ENCODE measurements around the gene GIGYF2.
A peak's percentile ranks its signal among the peaks of the same experiment; 100 is the strongest.

GIGYF2 gene

DNA sequence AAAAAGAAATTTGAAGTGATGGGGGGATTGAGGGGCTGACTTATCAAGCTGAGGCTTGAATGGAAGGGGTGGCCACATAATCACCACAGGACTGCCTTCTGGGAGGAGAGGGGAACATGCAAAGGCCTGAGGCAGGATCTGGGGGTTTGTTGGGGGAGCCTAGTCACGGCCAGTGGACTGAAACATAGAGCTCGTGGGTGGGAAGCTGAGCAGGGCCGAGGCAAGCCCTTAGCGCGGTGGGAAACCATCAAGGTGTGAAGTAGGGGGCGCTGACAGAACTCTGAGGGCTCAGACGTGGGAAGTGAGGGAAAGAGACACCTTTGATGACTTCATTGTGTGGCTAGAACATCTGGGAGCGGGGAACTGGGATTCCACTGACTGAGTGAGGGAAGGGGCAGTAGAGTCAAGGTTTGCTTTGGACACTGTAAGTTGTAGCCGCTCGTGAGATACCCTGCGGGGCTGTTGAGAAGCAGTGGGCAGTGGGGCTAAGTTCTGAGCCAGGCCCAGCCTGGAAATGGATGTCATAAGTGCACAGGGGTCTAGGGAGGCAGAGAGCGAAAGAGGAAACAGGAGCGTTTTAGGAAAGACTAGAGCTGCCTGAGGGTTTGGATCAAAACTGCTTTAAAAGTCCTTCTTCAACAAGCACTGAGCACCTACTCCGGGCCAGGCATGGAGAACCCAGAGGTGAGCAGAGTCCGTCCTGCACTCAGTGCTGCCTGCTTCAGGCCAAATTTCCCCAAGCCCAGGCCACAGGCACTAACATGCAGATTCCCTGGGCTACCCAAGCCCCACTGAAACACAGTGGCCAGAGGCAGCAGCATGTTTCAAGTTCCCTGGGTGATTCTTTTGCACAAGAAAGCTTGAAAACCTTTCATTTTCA, 172.2 kb downstream of the GIGYF2 start:
- TF ChIP-seq, protein P1, sequence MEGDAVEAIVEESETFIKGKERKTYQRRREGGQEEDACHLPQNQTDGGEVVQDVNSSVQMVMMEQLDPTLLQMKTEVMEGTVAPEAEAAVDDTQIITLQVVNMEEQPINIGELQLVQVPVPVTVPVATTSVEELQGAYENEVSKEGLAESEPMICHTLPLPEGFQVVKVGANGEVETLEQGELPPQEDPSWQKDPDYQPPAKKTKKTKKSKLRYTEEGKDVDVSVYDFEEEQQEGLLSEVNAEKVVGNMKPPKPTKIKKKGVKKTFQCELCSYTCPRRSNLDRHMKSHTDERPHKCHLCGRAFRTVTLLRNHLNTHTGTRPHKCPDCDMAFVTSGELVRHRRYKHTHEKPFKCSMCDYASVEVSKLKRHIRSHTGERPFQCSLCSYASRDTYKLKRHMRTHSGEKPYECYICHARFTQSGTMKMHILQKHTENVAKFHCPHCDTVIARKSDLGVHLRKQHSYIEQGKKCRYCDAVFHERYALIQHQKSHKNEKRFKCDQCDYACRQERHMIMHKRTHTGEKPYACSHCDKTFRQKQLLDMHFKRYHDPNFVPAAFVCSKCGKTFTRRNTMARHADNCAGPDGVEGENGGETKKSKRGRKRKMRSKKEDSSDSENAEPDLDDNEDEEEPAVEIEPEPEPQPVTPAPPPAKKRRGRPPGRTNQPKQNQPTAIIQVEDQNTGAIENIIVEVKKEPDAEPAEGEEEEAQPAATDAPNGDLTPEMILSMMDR (IDR thresholded peaks at IDR 0.05): no peak
- DNase-seq (ENCODE audit: low spot score): peak; percentile 57
- Histone ChIP-seq H3K4me3 (no peak overlapping the region), H3K27ac (no peak overlapping the region)

DNA sequence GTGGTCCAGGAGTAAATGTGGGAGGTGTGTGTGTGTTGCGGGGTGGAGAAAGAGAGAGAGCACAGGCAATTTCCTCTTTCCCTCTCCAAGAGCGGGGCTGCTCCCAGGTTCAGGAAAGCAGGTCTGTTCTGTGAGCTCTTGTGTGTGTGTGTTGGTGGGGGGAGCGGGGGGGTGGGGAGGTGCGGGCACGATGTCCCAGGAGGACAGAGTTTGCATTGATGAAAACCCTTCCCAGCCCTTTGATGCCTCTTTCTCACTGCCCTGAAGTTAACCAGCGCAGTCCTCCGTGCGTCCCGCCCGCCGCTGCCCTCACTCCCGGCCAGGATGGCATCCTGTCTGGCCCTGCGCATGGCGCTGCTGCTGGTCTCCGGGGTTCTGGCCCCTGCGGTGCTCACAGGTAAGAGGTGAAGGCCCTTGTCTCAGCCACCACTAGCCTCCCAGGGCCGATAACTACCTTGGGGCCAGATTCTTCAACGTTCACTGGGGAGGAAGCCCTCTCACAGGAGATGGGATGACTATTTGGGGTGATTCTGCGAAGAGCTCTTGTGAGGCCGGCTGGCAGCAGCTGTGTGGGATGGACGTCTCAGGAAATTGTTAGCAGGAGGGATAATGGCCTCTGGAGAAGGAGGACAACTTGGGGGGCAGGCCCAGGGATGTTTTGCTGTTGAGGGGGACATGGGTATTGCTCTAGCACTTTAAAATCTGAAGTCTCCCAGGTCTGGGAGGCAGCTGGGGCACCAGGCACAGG, 173.1 kb downstream of the GIGYF2 start, which contains the start of gene SNORC:
SNORC (plus strand) TSS at position 247 of the 748 bp plus-strand sequence; CDS start at position 325, 78 bp downstream.
- TF ChIP-seq, protein P1 (IDR thresholded peaks at IDR 0.05): no peak
- Histone ChIP-seq H3K27ac (no peak within 1 kb of the TSS), H3K4me3 (no peak within 1 kb of the TSS)
- DNase-seq (ENCODE audit: low spot score): peak; percentile 33

DNA sequence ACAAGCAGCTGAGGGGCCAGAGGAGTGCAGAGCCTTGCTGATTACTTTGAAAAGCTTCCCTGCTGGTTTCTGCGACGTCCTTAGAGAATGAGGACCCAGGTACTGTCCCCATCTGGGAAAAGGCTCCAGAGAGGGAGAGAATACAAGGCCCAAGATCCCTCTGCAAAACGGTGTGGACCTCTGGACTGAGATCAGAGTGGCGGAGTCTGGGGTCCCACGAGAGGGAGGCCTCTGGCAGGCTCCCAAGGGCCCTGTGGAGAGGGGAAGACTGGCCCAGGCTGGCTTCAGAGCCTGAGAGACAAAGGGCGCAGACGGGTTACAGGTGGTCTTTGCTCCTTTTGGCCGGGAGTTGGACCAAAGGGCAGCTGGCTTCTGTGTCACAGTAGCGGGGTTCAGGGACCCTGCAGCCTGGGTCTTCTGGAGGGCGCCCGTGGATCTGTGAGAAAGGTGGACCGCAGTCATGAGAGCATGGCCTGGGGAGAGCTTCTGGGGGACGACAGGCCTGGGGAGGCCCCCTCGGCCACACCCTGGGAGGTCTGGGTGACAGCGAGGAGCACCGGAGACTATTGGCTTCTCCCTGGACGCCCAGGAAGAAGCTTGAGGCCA, 173.7 kb downstream of the GIGYF2 start:
- Histone ChIP-seq H3K4me3 (no peak overlapping the region), H3K27ac (no peak overlapping the region)
- peak; percentile 38 for DNase-seq (ENCODE audit: low spot score)
- TF ChIP-seq, protein P1 (IDR thresholded peaks at IDR 0.05): no peak

DNA sequence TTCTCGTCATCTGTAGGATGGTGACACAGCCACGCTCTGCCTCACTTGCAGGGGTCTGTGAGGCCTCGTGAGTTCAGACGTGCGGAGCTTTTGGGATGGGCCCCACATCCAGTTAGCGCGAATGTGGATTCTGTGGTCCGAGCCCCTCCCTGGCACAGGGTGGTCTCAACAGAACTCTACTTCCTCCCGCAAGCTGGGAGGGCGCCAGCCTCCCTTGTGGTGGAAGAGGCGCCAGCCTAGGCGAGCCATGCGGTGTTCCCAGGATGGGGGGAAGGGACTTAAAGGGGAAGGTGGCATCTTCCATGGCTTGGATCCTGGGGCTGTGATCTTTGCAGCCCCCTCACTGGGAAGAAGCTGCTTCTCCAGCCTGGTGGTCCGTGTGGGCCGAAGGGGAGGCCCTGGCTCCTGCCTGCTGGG, 174.3 kb downstream of the GIGYF2 start:
- no peak overlapping the region for H3K27ac ChIP-seq
- DNase-seq (ENCODE audit: low spot score): peak; percentile 43
- no peak overlapping the region for H3K4me3 ChIP-seq
- TF ChIP-seq, protein P1 (IDR thresholded peaks at IDR 0.05): no peak

DNA sequence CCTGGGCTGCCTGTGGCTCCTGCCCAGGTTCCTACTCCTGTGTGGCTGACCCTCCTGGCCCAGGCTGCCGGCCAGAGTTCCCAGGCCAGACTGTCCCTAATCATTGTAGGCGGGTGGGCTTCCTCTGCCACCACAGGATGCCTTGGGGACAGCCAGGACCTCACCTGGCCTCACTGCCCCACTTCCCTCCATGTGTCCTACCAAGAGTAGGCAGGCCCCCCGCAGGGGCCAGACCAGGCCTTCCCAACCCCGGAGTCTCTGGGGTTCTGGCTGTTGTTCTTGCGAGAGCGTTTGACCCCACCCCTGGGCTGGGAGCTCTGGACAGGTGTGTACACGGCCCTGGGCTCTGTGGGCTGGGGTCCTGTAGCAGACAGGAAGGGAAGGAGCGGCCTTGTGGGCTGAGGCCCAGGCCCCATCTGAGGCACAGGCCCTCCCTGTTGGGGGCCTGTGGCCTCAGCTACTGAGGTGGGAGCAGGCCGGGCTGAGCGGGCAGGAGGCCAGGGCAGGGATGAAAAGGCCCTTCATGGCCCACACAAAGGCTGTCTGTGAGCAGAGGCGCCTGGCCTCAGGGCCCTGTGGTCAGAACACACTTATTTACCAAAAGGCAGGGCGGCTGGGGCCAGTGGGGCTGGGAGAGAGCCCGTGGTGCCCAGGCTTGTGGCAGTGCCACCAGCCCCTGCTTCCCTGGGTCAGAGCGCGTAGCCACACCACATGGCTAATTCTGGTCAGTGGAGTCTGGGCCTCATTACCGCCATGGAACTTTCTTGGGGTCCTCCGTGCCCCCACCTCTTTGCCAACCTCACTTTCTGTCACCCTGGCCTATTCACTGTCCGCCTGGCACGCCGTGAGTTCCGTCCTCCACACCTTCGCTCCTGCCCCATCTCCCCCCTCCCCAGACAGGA, 175.0 kb downstream of the GIGYF2 start:
- H3K27ac ChIP-seq: no peak overlapping the region
- TF ChIP-seq, protein P1 (IDR thresholded peaks at IDR 0.05): no peak
- H3K4me3 ChIP-seq: no peak overlapping the region
- DNase-seq (ENCODE audit: low spot score): peak; percentile 50

DNA sequence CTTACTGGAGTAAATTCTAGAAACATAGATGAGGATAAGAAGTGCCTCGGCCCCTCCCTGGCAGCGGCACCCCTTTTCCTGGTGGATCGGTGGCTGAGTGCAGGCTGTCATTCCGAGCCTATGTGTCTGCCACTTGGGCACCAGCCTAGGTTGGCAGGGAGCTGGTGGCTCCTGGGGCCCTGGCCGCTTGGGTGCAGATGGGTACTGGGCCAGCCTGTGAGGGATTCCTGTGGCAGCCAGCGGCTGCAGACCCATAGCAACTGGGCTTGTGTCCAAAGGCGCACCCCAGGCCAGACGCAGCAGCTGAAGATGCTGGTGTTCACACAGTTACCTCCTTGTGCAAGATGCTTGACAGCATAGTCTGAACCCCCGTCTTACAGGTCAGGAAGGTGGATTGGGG, 175.7 kb downstream of the GIGYF2 start:
- no peak overlapping the region for H3K27ac ChIP-seq
- TF ChIP-seq, protein P1 (IDR thresholded peaks at IDR 0.05): no peak
- no peak overlapping the region for H3K4me3 ChIP-seq
- DNase-seq (ENCODE audit: low spot score): no peak

All from coronary artery (tissue), 2 donors.